ENCODE data around the gene PHLPP1.

PHLPP1 gene

DNA sequence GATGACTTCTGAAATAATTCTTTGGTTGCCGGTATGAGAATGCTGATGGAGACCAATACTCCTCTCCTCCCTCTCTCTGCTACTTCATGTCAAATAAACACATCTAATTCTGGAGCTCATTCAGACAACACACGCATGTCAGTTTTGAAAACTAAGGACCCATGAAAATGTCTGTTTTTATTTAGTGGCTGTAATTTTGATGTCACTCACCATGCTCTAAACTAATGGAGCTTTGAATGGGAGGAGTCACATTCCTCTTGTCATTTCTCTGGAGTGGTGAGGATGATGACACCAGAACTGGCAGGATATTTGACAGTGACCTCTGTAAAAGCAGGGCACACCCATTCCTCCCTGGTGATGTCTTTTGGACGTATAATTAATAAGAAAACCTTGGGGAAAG, 163.0 kb downstream of the PHLPP1 start:
- no peak for TF ChIP-seq ARNTL (CRISPR knock-in tag; IDR thresholded peaks at IDR 0.05; ENCODE audit: borderline replicate concordance, low read depth)
- no peak for TF ChIP-seq ZC3H10 (CRISPR knock-in tag; IDR thresholded peaks at IDR 0.05)
- TF ChIP-seq CSDC2 (CRISPR knock-in tag; IDR thresholded peaks at IDR 0.05), result no peak
- TF ChIP-seq, protein P1, sequence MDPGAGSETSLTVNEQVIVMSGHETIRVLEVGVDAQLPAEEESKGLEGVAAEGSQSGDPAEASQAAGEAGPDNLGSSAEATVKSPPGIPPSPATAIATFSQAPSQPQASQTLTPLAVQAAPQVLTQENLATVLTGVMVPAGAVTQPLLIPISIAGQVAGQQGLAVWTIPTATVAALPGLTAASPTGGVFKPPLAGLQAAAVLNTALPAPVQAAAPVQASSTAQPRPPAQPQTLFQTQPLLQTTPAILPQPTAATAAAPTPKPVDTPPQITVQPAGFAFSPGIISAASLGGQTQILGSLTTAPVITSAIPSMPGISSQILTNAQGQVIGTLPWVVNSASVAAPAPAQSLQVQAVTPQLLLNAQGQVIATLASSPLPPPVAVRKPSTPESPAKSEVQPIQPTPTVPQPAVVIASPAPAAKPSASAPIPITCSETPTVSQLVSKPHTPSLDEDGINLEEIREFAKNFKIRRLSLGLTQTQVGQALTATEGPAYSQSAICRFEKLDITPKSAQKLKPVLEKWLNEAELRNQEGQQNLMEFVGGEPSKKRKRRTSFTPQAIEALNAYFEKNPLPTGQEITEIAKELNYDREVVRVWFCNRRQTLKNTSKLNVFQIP (CRISPR knock-in tag; IDR thresholded peaks at IDR 0.05; ENCODE audit: borderline replicate concordance, low read depth), result no peak
- peak; percentile 19; the same call in 1 of the 3 replicates for ATAC-seq

DNA sequence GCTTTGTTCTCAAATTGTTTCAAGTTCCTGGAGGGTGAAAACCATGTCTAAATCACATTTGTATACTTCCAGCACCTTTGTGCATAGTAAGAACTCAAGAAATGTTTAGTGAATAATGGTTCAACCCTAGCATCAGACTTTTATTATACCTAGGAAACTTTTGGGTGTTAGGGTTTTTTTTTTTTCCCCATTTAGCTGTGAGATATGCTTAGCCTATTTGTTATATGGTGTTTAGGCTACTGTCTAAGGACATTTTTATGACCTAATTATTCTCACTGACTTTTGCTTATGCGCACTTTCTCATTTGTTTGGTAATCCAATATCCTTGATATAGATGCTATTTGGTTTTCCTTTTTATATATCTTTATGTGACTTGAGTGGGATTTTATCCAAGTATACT, 164.7 kb downstream of the PHLPP1 start:
- TF ChIP-seq ZNF565 (CRISPR knock-in tag; conservative IDR thresholded peaks at IDR 0.05; ENCODE audit: low read depth) (no peak), OSR1 (CRISPR knock-in tag; IDR thresholded peaks at IDR 0.05) (no peak), ZNF8 (CRISPR knock-in tag; IDR thresholded peaks at IDR 0.05) (no peak), TCF4 (CRISPR knock-in tag; IDR thresholded peaks at IDR 0.05; ENCODE audit: borderline replicate concordance) (no peak), ISL1 (CRISPR knock-in tag; IDR thresholded peaks at IDR 0.05) (no peak), ZFP30 (CRISPR knock-in tag; IDR thresholded peaks at IDR 0.05) (no peak), ZFP3 (CRISPR knock-in tag; IDR thresholded peaks at IDR 0.05) (no peak), ZC3H10 (CRISPR knock-in tag; IDR thresholded peaks at IDR 0.05) (no peak), BACH2 (CRISPR knock-in tag; IDR thresholded peaks at IDR 0.05; ENCODE audit: borderline replicate concordance) (no peak), CSDC2 (CRISPR knock-in tag; IDR thresholded peaks at IDR 0.05) (no peak), TOX (CRISPR knock-in tag; IDR thresholded peaks at IDR 0.05; ENCODE audit: borderline replicate concordance) (no peak), RARB (CRISPR knock-in tag; IDR thresholded peaks at IDR 0.05) (no peak)
- TF ChIP-seq, protein P1 (CRISPR knock-in tag; IDR thresholded peaks at IDR 0.05; ENCODE audit: borderline replicate concordance, low read depth), result no peak
- TF ChIP-seq, protein P2, sequence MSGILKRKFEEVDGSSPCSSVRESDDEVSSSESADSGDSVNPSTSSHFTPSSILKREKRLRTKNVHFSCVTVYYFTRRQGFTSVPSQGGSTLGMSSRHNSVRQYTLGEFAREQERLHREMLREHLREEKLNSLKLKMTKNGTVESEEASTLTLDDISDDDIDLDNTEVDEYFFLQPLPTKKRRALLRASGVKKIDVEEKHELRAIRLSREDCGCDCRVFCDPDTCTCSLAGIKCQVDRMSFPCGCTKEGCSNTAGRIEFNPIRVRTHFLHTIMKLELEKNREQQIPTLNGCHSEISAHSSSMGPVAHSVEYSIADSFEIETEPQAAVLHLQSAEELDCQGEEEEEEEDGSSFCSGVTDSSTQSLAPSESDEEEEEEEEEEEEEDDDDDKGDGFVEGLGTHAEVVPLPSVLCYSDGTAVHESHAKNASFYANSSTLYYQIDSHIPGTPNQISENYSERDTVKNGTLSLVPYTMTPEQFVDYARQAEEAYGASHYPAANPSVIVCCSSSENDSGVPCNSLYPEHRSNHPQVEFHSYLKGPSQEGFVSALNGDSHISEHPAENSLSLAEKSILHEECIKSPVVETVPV (CRISPR knock-in tag; IDR thresholded peaks at IDR 0.05), result no peak
- no peak for ATAC-seq

DNA sequence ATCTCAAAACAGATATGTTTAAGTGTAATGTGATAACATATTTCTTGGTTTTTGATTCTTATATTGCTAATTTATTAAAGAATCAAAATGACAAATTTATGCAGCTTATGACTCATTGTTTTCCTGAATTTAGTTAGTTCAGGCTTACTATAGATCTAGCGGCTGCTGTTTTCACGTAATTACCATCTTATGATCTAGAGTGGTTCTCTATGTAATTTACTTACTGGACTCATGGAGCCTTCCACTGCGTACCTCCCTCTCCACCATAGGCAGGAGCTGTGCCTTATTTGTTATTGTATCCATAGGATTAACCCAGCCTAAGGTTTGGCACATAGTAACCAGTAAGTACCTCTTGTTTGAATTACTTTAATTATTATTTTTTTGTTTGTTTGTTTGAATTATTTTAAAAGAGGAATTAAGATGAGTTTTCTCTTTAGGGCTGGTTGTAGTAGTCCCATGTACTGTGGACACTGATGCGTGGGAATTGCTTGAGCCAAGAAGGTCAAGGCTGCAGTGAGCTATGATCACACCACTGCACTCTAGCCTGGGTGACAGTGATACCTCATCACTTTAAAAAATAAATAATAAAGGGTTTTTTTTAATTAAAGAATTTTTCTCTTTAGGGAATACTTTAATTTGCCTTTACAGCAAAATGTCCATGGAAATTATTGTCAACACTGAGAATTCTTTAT, 165.5 kb downstream of the PHLPP1 start:
- no peak for ATAC-seq
- TF ChIP-seq ISL1 (CRISPR knock-in tag; IDR thresholded peaks at IDR 0.05), result no peak
- TF ChIP-seq, protein P2 (CRISPR knock-in tag; IDR thresholded peaks at IDR 0.05), result no peak
- TF ChIP-seq ZNF565 (CRISPR knock-in tag; conservative IDR thresholded peaks at IDR 0.05; ENCODE audit: low read depth), result no peak
- no peak for TF ChIP-seq PPARA (CRISPR knock-in tag; IDR thresholded peaks at IDR 0.05; ENCODE audit: borderline replicate concordance)
- TF ChIP-seq ZFP3 (CRISPR knock-in tag; IDR thresholded peaks at IDR 0.05), result no peak
- TF ChIP-seq, protein P3, sequence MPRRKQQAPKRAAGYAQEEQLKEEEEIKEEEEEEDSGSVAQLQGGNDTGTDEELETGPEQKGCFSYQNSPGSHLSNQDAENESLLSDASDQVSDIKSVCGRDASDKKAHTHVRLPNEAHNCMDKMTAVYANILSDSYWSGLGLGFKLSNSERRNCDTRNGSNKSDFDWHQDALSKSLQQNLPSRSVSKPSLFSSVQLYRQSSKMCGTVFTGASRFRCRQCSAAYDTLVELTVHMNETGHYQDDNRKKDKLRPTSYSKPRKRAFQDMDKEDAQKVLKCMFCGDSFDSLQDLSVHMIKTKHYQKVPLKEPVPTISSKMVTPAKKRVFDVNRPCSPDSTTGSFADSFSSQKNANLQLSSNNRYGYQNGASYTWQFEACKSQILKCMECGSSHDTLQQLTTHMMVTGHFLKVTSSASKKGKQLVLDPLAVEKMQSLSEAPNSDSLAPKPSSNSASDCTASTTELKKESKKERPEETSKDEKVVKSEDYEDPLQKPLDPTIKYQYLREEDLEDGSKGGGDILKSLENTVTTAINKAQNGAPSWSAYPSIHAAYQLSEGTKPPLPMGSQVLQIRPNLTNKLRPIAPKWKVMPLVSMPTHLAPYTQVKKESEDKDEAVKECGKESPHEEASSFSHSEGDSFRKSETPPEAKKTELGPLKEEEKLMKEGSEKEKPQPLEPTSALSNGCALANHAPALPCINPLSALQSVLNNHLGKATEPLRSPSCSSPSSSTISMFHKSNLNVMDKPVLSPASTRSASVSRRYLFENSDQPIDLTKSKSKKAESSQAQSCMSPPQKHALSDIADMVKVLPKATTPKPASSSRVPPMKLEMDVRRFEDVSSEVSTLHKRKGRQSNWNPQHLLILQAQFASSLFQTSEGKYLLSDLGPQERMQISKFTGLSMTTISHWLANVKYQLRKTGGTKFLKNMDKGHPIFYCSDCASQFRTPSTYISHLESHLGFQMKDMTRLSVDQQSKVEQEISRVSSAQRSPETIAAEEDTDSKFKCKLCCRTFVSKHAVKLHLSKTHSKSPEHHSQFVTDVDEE (CRISPR knock-in tag; IDR thresholded peaks at IDR 0.05), result no peak
- no peak for TF ChIP-seq RARB (CRISPR knock-in tag; IDR thresholded peaks at IDR 0.05)
- no peak for TF ChIP-seq ZFP30 (CRISPR knock-in tag; IDR thresholded peaks at IDR 0.05)
- TF ChIP-seq TCF4 (CRISPR knock-in tag; IDR thresholded peaks at IDR 0.05; ENCODE audit: borderline replicate concordance), result no peak
- no peak for TF ChIP-seq ZNF8 (CRISPR knock-in tag; IDR thresholded peaks at IDR 0.05)
- no peak for TF ChIP-seq ZNF70 (CRISPR knock-in tag; IDR thresholded peaks at IDR 0.05)
- TF ChIP-seq, protein P1 (CRISPR knock-in tag; IDR thresholded peaks at IDR 0.05; ENCODE audit: borderline replicate concordance, low read depth), result no peak
- no peak for TF ChIP-seq SNAI2 (CRISPR knock-in tag; IDR thresholded peaks at IDR 0.05)
- TF ChIP-seq TOX (CRISPR knock-in tag; IDR thresholded peaks at IDR 0.05; ENCODE audit: borderline replicate concordance), result no peak
- TF ChIP-seq CSDC2 (CRISPR knock-in tag; IDR thresholded peaks at IDR 0.05), result no peak
- no peak for TF ChIP-seq ZC3H10 (CRISPR knock-in tag; IDR thresholded peaks at IDR 0.05)
- no peak for TF ChIP-seq ESRRG (CRISPR knock-in tag; IDR thresholded peaks at IDR 0.05)
- no peak for TF ChIP-seq OSR1 (CRISPR knock-in tag; IDR thresholded peaks at IDR 0.05)
- TF ChIP-seq ARNTL (CRISPR knock-in tag; IDR thresholded peaks at IDR 0.05; ENCODE audit: borderline replicate concordance, low read depth), result no peak

Data from SK-N-SH treated with all-trans-retinoic acid at 6 μM for 48 hours (cell line).